Measurements from ENCODE around the gene FAM200A.

DNA sequence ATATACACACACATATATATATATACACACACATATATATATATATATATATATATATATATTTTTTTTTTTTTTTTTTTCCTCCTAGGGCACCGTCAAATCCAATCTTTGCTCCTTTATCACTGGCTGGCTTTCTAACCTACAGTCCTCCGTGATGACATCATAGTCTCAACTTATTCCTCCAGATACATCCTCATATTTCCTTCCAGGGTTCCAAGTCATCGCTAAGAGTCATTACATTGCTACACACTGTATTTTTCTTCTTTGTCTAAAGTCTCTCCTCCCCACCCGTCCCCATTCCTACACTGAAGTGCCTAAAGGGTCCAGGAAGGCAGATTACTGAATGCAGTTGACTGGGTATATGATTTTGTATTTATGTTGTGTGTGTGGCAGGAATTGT is 1.1 kb upstream of the FAM200A start:
- TF ChIP-seq CTCF (conservative IDR thresholded peaks at IDR 0.05; ENCODE audit: low read length), result no peak
- no peak for TF ChIP-seq EZH2phosphoT487 (IDR thresholded peaks at IDR 0.05; ENCODE audit: borderline replicate concordance)
